NCI-H446 treated with DMSO at 0.1 percent for 48 hours (cell line): ENCODE measurements around the gene ACMSD.
"Not testable (repeated sequence)": the region's sequence is repeated elsewhere in the genome, so short reads cannot be mapped to it uniquely, and the experiment has no call there.

Experiments
- DNase-seq: peaks from one replicate; lab custom pipeline; 2025; lab: John Stamatoyannopoulos, UW

Gene ACMSD

GRCh38 chr2:134838143-134838620, at the start of gene ACMSD:
Gene ACMSD, plus strand, starts transcription at chr2:134838616. Its CDS starts 67 bp downstream, at chr2:134838683.
- no peak for DNase-seq

- DNase-seq, result no peak
Measured at GRCh38 chr2:134790487-134790886, 47.9 kb upstream of the ACMSD start.

GRCh38 chr2:134791616-134792015, 46.8 kb upstream of the ACMSD start:
- peak; percentile 15 for DNase-seq

- DNase-seq, result peak; percentile 4
Measured at GRCh38 chr2:134792186-134792585, 46.2 kb upstream of the ACMSD start.

- DNase-seq, result no peak
Measured at GRCh38 chr2:134795765-134796164, 42.7 kb upstream of the ACMSD start.

GRCh38 chr2:134796373-134796772, 42.0 kb upstream of the ACMSD start:
- DNase-seq, result no peak

- DNase-seq, result no peak
Measured at GRCh38 chr2:134799936-134800335, 38.5 kb upstream of the ACMSD start.

- DNase-seq, result no peak
Measured at GRCh38 chr2:134800341-134800740, 38.1 kb upstream of the ACMSD start.

- not testable (repeated sequence) for DNase-seq
Measured at GRCh38 chr2:134803609-134804405, 34.6 kb upstream of the ACMSD start.

GRCh38 chr2:134815741-134816140, 22.7 kb upstream of the ACMSD start:
- DNase-seq, result no peak

- no peak for DNase-seq
Measured at GRCh38 chr2:134818321-134818720, 20.1 kb upstream of the ACMSD start.

- no peak for DNase-seq
Measured at GRCh38 chr2:134819334-134819733, 19.1 kb upstream of the ACMSD start.

GRCh38 chr2:134823431-134823830, 15.0 kb upstream of the ACMSD start:
- DNase-seq, result no peak

- DNase-seq, result no peak
Measured at GRCh38 chr2:134823832-134824231, 14.6 kb upstream of the ACMSD start.

GRCh38 chr2:134825716-134826115, 12.7 kb upstream of the ACMSD start:
- not testable (repeated sequence) for DNase-seq

GRCh38 chr2:134835471-134835870, 2.9 kb upstream of the ACMSD start:
- no peak for DNase-seq

- DNase-seq, result no peak
Measured at GRCh38 chr2:134836986-134837385, 1.4 kb upstream of the ACMSD start.

GRCh38 chr2:134839649-134840048, 1.2 kb downstream of the ACMSD start:
- DNase-seq, result no peak

- DNase-seq, result no peak
Measured at GRCh38 chr2:134842930-134843490, 4.6 kb downstream of the ACMSD start.

GRCh38 chr2:134843968-134844367, 5.6 kb downstream of the ACMSD start:
- DNase-seq, result no peak

GRCh38 chr2:134845028-134845427, 6.6 kb downstream of the ACMSD start:
- no peak for DNase-seq

GRCh38 chr2:134845719-134846118, 7.3 kb downstream of the ACMSD start:
- DNase-seq, result no peak

- DNase-seq, result no peak
Measured at GRCh38 chr2:134846213-134846612, 7.8 kb downstream of the ACMSD start.

- not testable (repeated sequence) for DNase-seq
Measured at GRCh38 chr2:134847582-134847981, 9.2 kb downstream of the ACMSD start.
